Psoas muscle (tissue), 8 donors: Measurements from ENCODE around the gene ANKRD6. TPM values are rescaled to one million over a fixed set of nuclear protein-coding genes. Genes with fewer than 3 reads are reported as not detected.

Experiments
- ATAC-seq, 4 donors: fragments of 200-7000 bp; cut with Tn5 transposase; one replicate each; pipeline ENCODE4 v1.9.1; 2020; ENCODE audit warnings: moderate library complexity in 3 of 4, mild to moderate bottlenecking in 2 of 4
- DNase-seq, 2 donors: peaks; one replicate each; pipeline ENCODE4 v3.0.0-alpha.2; 2020
- H3K27ac ChIP-seq: fragments of 200-600 bp; one replicate; pipeline ENCODE4 v1.8.0; 2022
- H3K27me3 ChIP-seq, 3 donors: fragments of 200-600 bp in 1 of 3; one replicate each; pipeline versions ENCODE4 v1.6.1 to v1.8.0; 2013 to 2022; ENCODE audit warnings: low read length in 2 of 3, mild to moderate bottlenecking in 2 of 3, moderate library complexity in 1 of 3; ENCODE audit not compliant: insufficient read depth in 3 of 3
- H3K36me3 ChIP-seq, 2 donors: fragments of 200-600 bp in 1 of 2; one replicate each; pipeline versions ENCODE4 v1.6.1 to v1.8.0; 2013 to 2022; ENCODE audit warnings: low read depth in 1 of 2, mild to moderate bottlenecking in 1 of 2, moderate library complexity in 1 of 2; ENCODE audit not compliant: insufficient read depth in 1 of 2
- H3K4me1 ChIP-seq: fragments of 200-600 bp; one replicate; pipeline ENCODE4 v1.8.0; 2022
- H3K4me3 ChIP-seq: fragments of 200-600 bp; one replicate; pipeline ENCODE4 v1.8.0; 2022; ENCODE audit warnings: mild to moderate bottlenecking
- H3K9me3 ChIP-seq: fragments of 200-600 bp; one replicate; pipeline ENCODE4 v1.8.0; 2022
- CTCF ChIP-seq: fragments of 200-600 bp; IDR thresholded peaks from one replicate; pipeline ENCODE4 v1.8.0; 2022; ENCODE audit warnings: antibody characterized with exemption
- WGBS, 3 donors: extraction: QIAGEN DNeasy Blood & Tissue Kit; methylation state at CpG; one replicate each; pipeline versions ENCODE4 v1.1.6 to v1.1.7; 2013; 5-methylcytosine and 5-hydroxymethylcytosine counted together
- intact Hi-C, 2 donors: fragments of 100-400 bp; cut with DNase I; formaldehyde crosslinking; loops; one replicate each; pipeline versions ENCODE4 v1.11.0 to v1.14.2; 2022
- polyA plus RNA-seq, 3 donors: library from polyadenylated mRNA; stranded (reverse); fragments of 200-250 nt; gene quantifications; one replicate each; pipeline ENCODE4 v1.2.3, GENCODE V29; 2013
- total RNA-seq, 4 donors: library from RNA; stranded (reverse); fragmentation: NEBNext Ultra II Directional in 2 of 4; extraction: Animal tissue kit (Norgen Biotek cat#: 25700) in 2 of 4; gene quantifications; one replicate each; pipeline versions ENCODE4 v1.2.1 to v1.2.4, GENCODE V29; 2021 to 2023
- donor health status: healthy with polysubstance abuse.
- donor health status: DM: no; HTN: no; CAD: no; lungs with moderate emphysema.
- donor health status: Bipolar disorder and iron deficiency.
- donor health status: healthy.
- donor health status: DM: yes; HTN: yes; CAD: no.
- donor health status: DM: no; HTN: no; CAD: no.
- donor health status: DM: no; HTN: no; CAD: no.
- donor health status: DM: yes; HTN: yes; CAD: no.

The ANKRD6 gene
- total and polyA plus RNA-seq, 7 donors = 1.2 to 9.0 (median 2.4) TPM

GRCh38 chr6:89554106-89554505 lies 121.2 kb downstream of the ANKRD6 start:
- no peaks in the 10 kb centered on the region for H3K36me3 ChIP-seq

GRCh38 chr6:89555031-89555430 lies 122.1 kb downstream of the ANKRD6 start:
- DNase-seq (no peak), ATAC-seq (no peak)
- Histone ChIP-seq H3K27me3 (no peaks in the 10 kb centered on the region), H3K4me3 (no peak overlapping the region), H3K4me1 (no peaks in the 10 kb centered on the region), H3K36me3 (no peaks in the 10 kb centered on the region), H3K9me3 (no peaks in the 10 kb centered on the region), H3K27ac (no peak overlapping the region)
- intact Hi-C loops = no loop called here
- TF ChIP-seq CTCF = no peak
- 56 to 75% (median 73%) methylated on average over 3 to 4 of the region's 4 CpGs for WGBS, 3 donors

More at GRCh38 chr6:89554106-89554505, 121.2 kb downstream of the ANKRD6 start:
- Histone ChIP-seq H3K4me3 (no peak overlapping the region), H3K4me1 (no peaks in the 10 kb centered on the region), H3K27me3 (no peaks in the 10 kb centered on the region), H3K27ac (no peak overlapping the region), H3K9me3 (no peaks in the 10 kb centered on the region)
- TF ChIP-seq CTCF = no peak
- DNase-seq (no peak), ATAC-seq (no peak)
- WGBS, 3 donors = 79 to 83% (median 80%) methylated on average over 5 of the region's 5 CpGs
- intact Hi-C loops = no loop called here

- no peak overlapping the region for H3K27ac ChIP-seq
- H3K36me3 ChIP-seq = no peaks in the 10 kb centered on the region
- no peak for TF ChIP-seq CTCF
- no peaks in the 10 kb centered on the region for H3K9me3 ChIP-seq
- intact Hi-C loops = no loop called here
- 59 to 72% (median 65%) methylated on average over 3 of the region's 3 CpGs for WGBS, 3 donors
- no peak overlapping the region for H3K4me3 ChIP-seq
- no peak for DNase-seq
- ATAC-seq = no peak
- H3K27me3 ChIP-seq = no peaks in the 10 kb centered on the region
- H3K4me1 ChIP-seq = no peaks in the 10 kb centered on the region
These were observed 122.9 kb downstream of the ANKRD6 start for GRCh38 chr6:89555806-89556205.

GRCh38 chr6:89559487-89559886 lies 126.5 kb downstream of the ANKRD6 start:
- no peaks in the 10 kb centered on the region for H3K9me3 ChIP-seq
- intact Hi-C loops = no loop called here
- no peaks in the 10 kb centered on the region for H3K36me3 ChIP-seq
- H3K4me3 ChIP-seq = no peak overlapping the region
- H3K27me3 ChIP-seq = no peaks in the 10 kb centered on the region
- WGBS, 3 donors = 79 to 94% (median 84%) methylated on average over 1 of the region's 1 CpG
- H3K27ac ChIP-seq = no peak overlapping the region
- DNase-seq (no peak), ATAC-seq (no peak)
- no peak for TF ChIP-seq CTCF
- H3K4me1 ChIP-seq = peaks cover 3% of the 10 kb centered on the region
